ENCODE data around the gene SNRNP48. TPM values are rescaled to one million over a fixed set of nuclear protein-coding genes. Genes with fewer than 3 reads are reported as not detected.

The SNRNP48 gene
- total and polyA plus RNA-seq, 8 donors: 7.6 to 29.1 (median 26.8) TPM

DNA sequence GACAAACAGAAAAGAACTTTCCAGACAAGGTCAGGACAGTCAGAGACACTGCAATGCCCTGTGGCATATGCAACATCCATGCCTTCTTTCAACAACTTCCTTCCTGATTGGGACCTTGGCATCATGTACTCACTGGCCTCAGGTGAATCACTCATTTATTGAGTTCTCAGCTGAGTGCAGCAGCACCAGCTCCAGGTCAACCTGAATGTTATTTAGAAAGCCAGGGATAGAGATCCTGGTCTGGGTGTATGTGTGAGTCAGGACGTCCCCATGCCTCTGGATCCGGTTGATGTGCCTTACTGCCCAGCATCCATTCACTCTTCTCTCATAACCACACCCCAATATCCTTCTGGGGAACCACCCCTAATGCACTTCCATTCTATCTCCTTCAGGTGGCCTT lies 54.4 kb downstream of the SNRNP48 start:
- TF ChIP-seq, protein P1, sequence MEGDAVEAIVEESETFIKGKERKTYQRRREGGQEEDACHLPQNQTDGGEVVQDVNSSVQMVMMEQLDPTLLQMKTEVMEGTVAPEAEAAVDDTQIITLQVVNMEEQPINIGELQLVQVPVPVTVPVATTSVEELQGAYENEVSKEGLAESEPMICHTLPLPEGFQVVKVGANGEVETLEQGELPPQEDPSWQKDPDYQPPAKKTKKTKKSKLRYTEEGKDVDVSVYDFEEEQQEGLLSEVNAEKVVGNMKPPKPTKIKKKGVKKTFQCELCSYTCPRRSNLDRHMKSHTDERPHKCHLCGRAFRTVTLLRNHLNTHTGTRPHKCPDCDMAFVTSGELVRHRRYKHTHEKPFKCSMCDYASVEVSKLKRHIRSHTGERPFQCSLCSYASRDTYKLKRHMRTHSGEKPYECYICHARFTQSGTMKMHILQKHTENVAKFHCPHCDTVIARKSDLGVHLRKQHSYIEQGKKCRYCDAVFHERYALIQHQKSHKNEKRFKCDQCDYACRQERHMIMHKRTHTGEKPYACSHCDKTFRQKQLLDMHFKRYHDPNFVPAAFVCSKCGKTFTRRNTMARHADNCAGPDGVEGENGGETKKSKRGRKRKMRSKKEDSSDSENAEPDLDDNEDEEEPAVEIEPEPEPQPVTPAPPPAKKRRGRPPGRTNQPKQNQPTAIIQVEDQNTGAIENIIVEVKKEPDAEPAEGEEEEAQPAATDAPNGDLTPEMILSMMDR (IDR thresholded peaks at IDR 0.05): no peak
- intact Hi-C loops (cut with DNase I): no loop called here
- no peak overlapping the region for H3K4me3 ChIP-seq
- H3K27me3 ChIP-seq: no peaks in the 10 kb centered on the region
- H3K27ac ChIP-seq: no peak overlapping the region
- ATAC-seq: no peak
- no peaks in the 10 kb centered on the region for H3K4me1 ChIP-seq
- H3K36me3 ChIP-seq: no peaks in the 10 kb centered on the region
- no peaks in the 10 kb centered on the region for H3K9me3 ChIP-seq
- DNase-seq: no peak

DNA sequence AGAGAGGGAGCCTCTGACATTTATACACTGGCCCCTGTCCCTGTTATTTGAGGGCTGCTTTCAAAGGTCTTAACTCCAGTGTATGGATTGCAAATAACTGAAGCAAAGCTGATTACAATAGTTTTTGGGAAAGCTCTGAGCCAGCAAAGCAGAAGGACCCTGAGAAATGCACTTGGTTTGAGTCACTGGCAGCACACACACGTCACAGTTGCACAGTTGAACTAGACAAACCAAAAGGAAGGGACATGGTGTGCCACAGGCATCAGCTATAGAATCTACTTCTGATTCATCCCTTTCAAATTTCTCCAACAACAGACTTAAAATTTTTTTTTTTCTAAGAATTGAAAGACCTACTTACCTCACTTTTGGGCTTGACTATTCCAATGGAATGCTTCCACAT lies 56.4 kb downstream of the SNRNP48 start:
- H3K27ac ChIP-seq: no peak overlapping the region
- H3K27me3 ChIP-seq: no peaks in the 10 kb centered on the region
- no peak overlapping the region for H3K4me3 ChIP-seq
- no peaks in the 10 kb centered on the region for H3K4me1 ChIP-seq
- ATAC-seq (no peak), DNase-seq (no peak)
- no peaks in the 10 kb centered on the region for H3K9me3 ChIP-seq
- H3K36me3 ChIP-seq: no peaks in the 10 kb centered on the region
- TF ChIP-seq, protein P1 (IDR thresholded peaks at IDR 0.05): no peak
- intact Hi-C loops (cut with DNase I): no loop called here

DNA sequence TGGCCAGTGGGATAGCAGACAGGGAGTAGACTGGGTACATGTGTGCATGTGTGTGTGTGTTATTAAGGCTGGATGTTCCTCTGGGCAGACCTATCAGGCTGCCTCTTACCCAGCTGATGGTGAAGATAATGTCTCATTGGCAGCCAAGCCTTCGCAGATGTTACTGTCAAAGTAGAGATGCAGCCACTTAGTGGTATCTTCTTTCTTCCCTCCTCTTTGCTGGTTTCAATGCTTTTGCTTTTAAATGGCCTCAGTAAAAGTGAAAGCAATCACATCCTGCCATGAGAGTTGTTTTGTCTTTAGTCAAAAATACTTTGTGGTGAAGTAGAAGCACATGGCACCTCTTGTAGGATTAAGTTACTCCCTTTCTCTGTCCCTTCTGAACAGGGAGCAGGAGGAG lies 57.5 kb downstream of the SNRNP48 start:
- Histone ChIP-seq H3K4me3 (no peak overlapping the region), H3K36me3 (no peaks in the 10 kb centered on the region), H3K27me3 (no peaks in the 10 kb centered on the region), H3K27ac (no peak overlapping the region), H3K9me3 (no peaks in the 10 kb centered on the region), H3K4me1 (no peaks in the 10 kb centered on the region)
- intact Hi-C loops (cut with DNase I): no loop called here
- TF ChIP-seq, protein P1 (IDR thresholded peaks at IDR 0.05): no peak
- ATAC-seq: no peak
- DNase-seq: no peak

DNA sequence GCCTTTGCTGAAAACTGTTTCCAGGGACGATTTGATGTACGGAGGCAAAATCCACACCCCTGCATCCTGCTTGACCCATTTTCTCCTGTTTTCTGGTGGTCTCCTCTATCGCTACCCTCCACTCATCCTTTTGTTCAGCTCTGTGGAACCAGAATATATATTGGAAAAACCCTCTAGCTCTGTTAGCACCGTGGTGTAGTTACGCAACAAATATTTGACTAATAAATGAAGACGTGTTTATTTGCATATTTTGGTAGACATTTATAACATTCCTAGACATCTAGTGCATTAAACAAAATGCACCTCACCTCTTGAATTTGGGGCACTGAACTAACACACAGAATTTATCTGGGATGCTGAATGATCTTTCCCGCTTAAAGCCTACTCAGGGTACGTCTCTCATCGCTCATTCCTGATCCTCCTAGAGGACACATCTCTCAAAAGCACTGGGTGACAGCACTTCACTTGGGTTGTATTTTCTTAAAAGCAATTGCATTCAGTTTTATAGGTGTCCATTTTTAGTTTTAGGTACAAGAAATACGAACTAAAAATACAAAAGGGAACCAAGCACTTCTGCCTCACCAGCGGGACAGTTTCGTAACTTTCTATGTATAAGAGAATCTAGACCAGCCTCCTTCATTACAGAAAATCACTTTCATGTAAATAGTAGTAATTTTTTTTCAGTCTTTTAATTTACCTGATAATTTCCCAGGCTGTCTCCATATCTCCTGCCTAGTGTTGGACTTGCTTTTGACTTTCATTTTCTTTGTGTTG lies 59.2 kb downstream of the SNRNP48 start:
- intact Hi-C loops (cut with DNase I): no loop called here
- no peaks in the 10 kb centered on the region for H3K9me3 ChIP-seq
- TF ChIP-seq, protein P1 (IDR thresholded peaks at IDR 0.05): no peak
- no peak overlapping the region for H3K4me3 ChIP-seq
- no peaks in the 10 kb centered on the region for H3K27me3 ChIP-seq
- no peak overlapping the region for H3K27ac ChIP-seq
- no peaks in the 10 kb centered on the region for H3K4me1 ChIP-seq
- H3K36me3 ChIP-seq: no peaks in the 10 kb centered on the region
- DNase-seq (no peak), ATAC-seq (no peak)

DNA sequence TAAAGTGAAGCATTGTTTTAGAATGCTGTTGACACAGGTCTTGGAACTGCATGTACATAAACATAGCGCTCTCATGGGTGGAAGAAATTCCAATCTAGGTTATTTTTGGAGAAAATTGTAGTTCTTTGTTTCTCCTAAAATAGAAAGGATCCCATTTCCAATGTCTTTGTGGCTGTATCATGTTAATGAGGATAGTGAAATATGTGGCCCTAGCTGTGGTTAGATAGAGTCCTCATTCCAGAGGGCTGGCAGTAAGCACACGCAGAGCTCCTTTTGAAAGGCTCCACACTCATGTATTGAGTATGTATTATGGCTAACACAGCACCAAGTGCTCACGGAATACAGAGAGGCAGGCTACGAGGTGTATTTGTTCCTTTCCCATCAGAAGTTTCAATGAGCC lies 60.9 kb downstream of the SNRNP48 start:
- intact Hi-C loops (cut with DNase I): no loop called here
- H3K4me1 ChIP-seq: no peaks in the 10 kb centered on the region
- TF ChIP-seq, protein P1 (IDR thresholded peaks at IDR 0.05): no peak
- H3K27me3 ChIP-seq: no peaks in the 10 kb centered on the region
- ATAC-seq (no peak), DNase-seq (no peak)
- no peaks in the 10 kb centered on the region for H3K9me3 ChIP-seq
- H3K27ac ChIP-seq: no peak overlapping the region
- no peak overlapping the region for H3K4me3 ChIP-seq
- no peaks in the 10 kb centered on the region for H3K36me3 ChIP-seq

Data from left lung (tissue), 10 donors.